Retinal pigment epithelial cell (primary cell): ENCODE measurements around the gene PLPPR4.
"Not testable (repeated sequence)": the region's sequence is repeated elsewhere in the genome, so short reads cannot be mapped to it uniquely, and the experiment has no call there.

Experiments
- DNase-seq: peaks from one replicate; pipeline ENCODE4 v3.0.0-alpha.2; 2010; ENCODE audit warnings: low read depth
- H3K4me3 ChIP-seq: 2 replicates; pipeline ENCODE4 v1.5.1; 2011; ENCODE audit warnings: mild to moderate bottlenecking, low read length, control low read depth, moderate library complexity
- CTCF ChIP-seq: conservative IDR thresholded peaks from 2 replicates; pipeline ENCODE4 v1.5.1; 2011; ENCODE audit warnings: low read depth, low read length, control low read depth, inconsistent platforms

PLPPR4 gene

GRCh38 chr1:99240621-99241020 is 23.7 kb upstream of the PLPPR4 start:
- H3K4me3 ChIP-seq, result no peak overlapping the region
- DNase-seq, result no peak
- no peak for TF ChIP-seq CTCF

GRCh38 chr1:99246152-99246551 is 18.1 kb upstream of the PLPPR4 start:
- no peak for TF ChIP-seq CTCF
- no peak overlapping the region for H3K4me3 ChIP-seq
- no peak for DNase-seq

- no peak for TF ChIP-seq CTCF
- no peak for DNase-seq
- no peak overlapping the region for H3K4me3 ChIP-seq
Measured at GRCh38 chr1:99247199-99247598, 17.1 kb upstream of the PLPPR4 start.

GRCh38 chr1:99250728-99251127 is 13.6 kb upstream of the PLPPR4 start:
- TF ChIP-seq CTCF, result no peak
- no peak for DNase-seq
- H3K4me3 ChIP-seq, result no peak overlapping the region

- no peak for DNase-seq
- H3K4me3 ChIP-seq, result no peak overlapping the region
- TF ChIP-seq CTCF, result no peak
Measured at GRCh38 chr1:99251308-99251707, 13.0 kb upstream of the PLPPR4 start.

- H3K4me3 ChIP-seq, result no peak overlapping the region
- no peak for TF ChIP-seq CTCF
- DNase-seq, result no peak
Measured at GRCh38 chr1:99252630-99253029, 11.7 kb upstream of the PLPPR4 start.

GRCh38 chr1:99260402-99260801 is 3.9 kb upstream of the PLPPR4 start:
- H3K4me3 ChIP-seq, DNase-seq: not testable (repeated sequence)

GRCh38 chr1:99265124-99265523 is 832 bp downstream of the PLPPR4 start:
- DNase-seq, result no peak
- no peak for TF ChIP-seq CTCF
- H3K4me3 ChIP-seq, result no peak overlapping the region
